Fibroblast of skin of abdomen (primary cell): ENCODE measurements around the gene MS4A7.

ENCODE experiments used
- DNase-seq: peaks from one replicate; pipeline ENCODE4 v3.0.0-alpha.2; 2013

The MS4A7 gene

DNA sequence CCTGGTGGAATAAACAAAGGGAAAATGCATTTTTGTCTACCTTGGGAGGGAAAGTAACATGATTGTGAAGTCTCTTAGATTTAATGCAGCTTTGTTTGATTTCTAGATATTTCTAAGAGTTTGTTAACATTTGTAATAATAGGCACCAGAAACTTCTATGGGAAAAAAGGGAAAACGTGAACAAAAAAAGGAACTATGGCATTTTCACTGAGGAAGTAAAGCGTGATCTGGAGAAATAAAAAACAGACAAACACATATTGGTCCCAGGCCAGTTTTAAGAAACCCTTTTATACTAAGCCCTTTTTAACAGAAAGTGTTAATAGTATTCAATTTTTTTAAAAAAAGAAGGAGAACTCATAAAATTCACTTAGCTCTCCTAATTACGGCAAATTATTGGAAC lies 6.9 kb upstream of the MS4A7 start:
- no peak for DNase-seq

DNA sequence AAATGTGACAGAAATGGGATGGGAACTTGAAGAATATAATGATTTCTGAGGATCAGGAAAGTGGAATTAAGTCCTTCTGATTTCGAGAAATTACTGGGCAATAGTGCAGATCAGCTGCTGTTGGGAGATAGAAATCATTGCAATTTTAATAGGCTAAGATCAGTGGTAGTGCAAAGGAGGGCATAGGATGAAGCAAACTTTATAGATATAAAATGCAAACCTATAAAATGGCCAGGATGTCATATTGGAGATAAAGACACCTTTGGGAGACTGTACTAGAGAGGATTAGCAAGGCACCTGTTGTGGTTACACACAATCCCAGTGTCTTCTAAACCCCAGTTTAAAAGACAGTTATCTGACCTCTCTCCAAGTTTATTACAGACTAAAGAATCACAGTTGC lies 6.5 kb upstream of the MS4A7 start:
- DNase-seq: no peak

DNA sequence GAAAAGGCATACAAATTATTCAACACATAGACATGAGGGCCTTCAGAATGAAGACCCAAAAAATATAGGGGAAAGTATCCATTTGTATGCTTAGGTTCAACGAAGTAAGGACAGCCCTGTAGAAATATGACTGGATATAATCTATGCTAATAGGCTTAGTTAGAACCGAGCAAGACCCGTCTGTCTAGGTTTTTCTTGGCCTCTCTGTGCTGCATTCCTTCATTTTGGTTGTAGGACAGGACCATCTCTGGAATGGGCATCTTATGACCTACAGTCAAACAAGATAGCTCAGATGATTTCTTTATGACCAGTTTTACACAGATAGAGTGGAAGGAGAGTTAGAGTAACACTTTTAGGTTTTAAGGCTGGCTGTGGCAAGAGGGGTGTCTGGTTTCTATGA lies 5.6 kb upstream of the MS4A7 start:
- DNase-seq: no peak

DNA sequence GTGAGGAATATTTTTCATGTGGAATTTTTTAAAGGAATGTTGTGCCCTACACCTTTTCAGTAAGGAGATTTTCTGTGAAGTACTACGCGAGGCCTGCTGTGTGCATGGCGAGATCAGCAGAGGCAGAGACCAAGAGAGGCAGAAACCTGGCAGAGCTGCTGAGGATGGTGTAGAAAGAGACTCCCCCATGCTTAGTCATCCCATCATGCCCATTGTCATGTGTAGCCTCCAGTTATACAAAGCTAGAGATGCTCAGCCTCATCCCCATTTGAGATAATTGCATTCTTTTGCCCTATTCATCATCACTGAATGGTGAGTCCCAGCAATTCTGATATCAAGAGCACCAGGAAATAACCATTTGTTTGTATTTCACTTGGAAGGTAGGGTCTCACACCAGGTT lies 3.0 kb upstream of the MS4A7 start:
- no peak for DNase-seq

GRCh38 chr11:60376601-60377000 lies 1.7 kb upstream of the MS4A7 start:
- DNase-seq: no peak

DNA sequence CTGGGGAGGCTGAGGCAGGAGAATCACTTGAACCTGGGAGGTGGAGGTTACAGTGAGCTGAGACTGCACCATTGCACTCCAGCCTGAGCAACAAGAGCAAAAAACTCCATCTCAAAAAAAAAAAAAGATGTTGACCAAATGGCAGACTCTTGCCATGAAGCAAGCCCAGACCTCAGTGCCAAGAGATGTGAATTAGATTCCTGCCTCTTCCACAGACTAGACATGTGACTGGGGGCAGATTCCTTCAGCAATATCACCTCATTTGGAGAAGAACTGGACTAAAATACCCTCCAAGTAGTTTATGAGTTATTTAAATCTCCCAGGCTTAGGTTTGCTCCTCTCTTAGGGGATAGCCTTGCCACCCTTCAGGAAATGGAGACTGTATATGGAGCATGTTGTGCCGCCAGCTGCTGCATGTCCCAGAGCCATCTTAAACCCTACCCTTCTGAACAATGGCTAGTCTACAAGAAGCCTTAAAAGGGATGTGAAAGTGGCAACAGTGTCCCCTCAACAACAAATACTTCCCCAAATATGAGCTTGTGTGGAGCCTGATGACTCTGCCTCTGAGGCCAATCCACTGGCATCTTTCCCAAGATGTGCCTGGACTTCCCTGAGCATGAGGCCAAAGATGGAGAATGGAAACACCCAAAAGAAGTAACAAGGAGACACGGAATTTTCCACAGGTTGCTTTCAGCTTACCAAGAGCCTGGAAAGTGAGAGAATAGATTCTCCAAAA lies 763 bp upstream of the MS4A7 start:
- no peak for DNase-seq

DNA sequence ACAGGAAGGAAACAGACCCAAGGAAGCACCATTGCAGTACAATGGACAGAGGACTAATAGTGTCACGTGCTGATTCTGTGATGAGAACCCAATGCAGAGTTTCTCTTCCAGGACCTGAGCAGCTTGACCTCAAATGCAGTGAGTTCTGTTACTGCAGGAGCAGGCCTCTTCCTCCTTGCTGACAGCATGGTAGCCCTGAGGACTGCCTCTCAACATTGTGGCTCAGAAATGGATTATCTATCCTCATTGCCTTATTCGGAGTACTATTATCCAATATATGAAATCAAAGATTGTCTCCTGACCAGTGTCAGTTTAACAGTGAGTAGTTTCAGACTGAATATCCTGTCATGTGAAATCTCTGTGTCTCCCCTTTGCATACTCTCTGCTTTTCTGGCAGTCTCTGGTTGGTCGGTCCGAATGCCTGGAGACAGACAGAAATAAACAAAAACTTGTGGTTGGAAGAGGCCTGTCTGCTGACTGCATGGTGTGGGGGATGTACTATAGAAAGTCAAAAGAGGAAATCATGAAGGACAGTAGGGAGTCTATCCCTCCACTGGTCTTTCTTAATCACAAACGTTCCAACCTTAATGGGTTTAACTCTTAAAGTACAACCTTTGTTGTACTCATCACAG lies 11.1 kb downstream of the MS4A7 start:
- DNase-seq: no peak

GRCh38 chr11:60390419-60390818 lies 12.1 kb downstream of the MS4A7 start:
- no peak for DNase-seq

GRCh38 chr11:60392361-60392760 lies 14.0 kb downstream of the MS4A7 start:
- DNase-seq: no peak

GRCh38 chr11:60393016-60393415 lies 14.7 kb downstream of the MS4A7 start:
- DNase-seq: no peak

DNA sequence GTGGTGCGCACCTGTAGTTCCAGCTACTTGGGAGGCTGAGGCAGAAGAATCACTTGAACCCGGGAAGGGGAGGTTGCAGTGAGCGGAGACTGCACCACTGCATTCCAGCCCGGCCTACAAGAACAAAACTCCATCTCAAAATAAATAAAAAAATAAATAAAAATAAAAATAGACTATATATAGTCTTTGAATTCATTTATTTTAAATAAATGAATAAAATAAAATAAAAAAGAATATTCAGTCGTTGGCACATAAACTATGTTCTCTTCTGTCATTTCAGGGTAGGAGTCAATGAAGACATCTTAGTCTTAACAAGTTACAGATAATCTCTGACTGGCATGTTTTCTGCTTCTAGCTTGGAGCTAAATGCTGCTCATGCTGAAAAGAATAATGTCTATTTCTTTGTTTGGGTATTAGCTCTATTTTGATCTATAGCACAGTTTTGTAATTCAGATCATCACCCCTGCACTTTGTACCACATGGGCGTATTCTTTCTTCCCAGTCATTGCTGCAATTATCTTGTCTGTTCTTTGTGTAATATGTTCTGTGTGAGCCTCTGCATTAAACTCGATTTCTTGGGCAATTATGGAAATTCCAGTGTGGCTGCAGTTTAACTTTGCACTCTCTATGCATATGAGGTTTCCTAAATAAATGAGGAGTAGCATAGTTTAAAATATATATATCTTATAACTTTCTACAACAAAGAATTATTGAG lies 16.5 kb downstream of the MS4A7 start:
- DNase-seq: no peak

DNA sequence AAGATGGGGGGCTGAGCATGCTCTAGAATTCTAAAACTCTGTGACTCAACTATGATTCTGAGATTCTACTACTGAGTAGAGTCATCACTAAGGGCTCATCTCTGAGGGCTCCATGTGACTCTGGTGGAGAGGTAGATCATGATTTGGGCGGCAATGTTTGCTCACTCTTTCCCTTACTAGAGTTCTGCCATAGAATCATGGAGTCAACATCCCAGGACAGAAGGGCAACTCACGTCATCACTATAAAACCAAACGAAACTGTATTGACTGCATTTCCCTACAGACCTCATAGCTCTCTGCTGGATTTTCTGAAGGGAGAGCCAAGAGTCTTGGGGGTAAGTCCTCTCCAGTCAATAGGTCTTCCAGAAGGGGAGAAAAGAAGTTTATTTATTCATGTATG lies 18.1 kb downstream of the MS4A7 start, which contains the start of gene MS4A14:
TSS of gene MS4A14 (plus strand) at position 78 of the 400 bp plus-strand sequence. CDS start at position 198, 120 bp downstream.
- DNase-seq: no peak

DNA sequence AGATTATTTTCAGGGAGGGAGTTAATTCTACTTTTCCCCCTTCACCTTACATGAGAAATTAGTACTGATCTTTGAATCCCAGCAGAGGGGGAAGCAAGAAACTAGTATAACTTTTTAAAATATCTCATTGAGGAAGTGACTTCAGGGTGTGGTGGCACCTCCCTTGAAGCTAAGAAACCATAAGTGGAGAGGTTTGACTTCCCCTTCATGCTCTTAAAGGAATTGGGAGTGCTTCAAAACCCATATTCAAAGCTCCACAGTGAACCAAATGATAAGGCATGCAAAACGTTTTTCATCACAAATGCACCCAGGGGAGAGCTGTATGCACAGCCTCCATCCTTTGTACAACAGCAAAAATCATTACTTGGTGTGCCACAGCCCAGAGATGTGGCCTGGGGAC lies 18.5 kb downstream of the MS4A7 start:
- no peak for DNase-seq

GRCh38 chr11:60420015-60420414 lies 41.7 kb downstream of the MS4A7 start:
- no peak for DNase-seq

GRCh38 chr11:60422609-60423008 lies 44.3 kb downstream of the MS4A7 start:
- no peak for DNase-seq

- DNase-seq: no peak
Measured at GRCh38 chr11:60428517-60428916, 50.2 kb downstream of the MS4A7 start.

DNA sequence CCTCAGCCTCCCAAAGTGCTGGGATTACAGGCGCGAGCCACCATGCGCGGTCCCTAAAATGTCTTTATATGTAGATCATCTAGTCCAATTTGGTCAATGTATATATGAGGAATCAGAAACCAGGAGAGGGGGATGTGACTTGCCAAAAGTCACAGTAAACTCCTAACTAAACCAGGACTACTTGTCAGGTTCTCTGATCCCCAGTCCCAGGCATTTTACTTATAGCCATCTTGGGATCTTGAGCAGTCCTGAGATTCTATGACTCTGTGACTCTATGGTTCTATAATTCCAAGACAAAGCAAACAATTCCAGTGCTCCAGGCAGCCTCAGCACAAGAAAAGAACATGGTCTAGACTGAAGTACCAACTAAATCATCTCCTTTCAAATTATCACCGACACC lies 50.9 kb downstream of the MS4A7 start, which contains the start of gene MS4A5:
TSS of gene MS4A5 (plus strand) at position 301 of the 400 bp plus-strand sequence. CDS start 103 bp downstream, outside the sequence.
- DNase-seq: no peak

DNA sequence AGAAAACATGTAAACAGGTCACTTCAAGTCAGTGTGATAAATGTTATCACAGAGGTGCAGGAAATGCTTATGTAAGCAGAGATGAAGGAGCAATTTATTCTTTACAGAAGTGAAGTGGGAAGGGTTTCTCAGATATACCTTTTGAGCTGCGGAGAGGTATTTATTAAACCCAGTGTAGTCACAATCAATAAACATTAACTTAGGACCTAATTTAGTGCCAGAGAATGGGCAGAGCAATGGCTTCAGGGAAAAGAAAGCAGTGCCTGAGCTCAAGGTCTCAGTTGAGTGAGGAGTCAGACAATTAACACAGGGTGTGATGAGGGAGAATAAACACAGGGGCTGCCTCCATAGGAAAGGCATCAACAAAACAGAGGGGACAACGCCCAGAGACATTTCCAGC lies 52.9 kb downstream of the MS4A7 start:
- DNase-seq: no peak

GRCh38 chr11:60433401-60433800 lies 55.1 kb downstream of the MS4A7 start:
- DNase-seq: no peak
